Caki2 (cell line): ENCODE data around the gene SEMA3B. TPM values are rescaled to one million over a fixed set of nuclear protein-coding genes. Genes with fewer than 3 reads are reported as not detected.
"Not testable (repeated sequence)": the region's sequence is repeated elsewhere in the genome, so short reads cannot be mapped to it uniquely, and the experiment has no call there.

Source experiments
- DNase-seq: peaks from one replicate; pipeline ENCODE4 v3.0.0-alpha.2; 2015; ENCODE audit warnings: low read depth
- in situ Hi-C: cut with HindIII; loops from 2 replicates; pipeline ENCODE4 v1.10.0; 2016; ENCODE audit warnings: low sequenced_read_pairs, low pct_unique_long_range_greater_than_20kb, mixed read lengths
- total RNA-seq: library from RNA; depleted of rRNA; stranded (reverse); fragments of >200 nt; shearing (Covaris generic); gene quantifications from 2 replicates; pipeline ENCODE4 v1.2.3, GENCODE V29; 2014; ENCODE audit warnings: low replicate concordance

Gene SEMA3B
- total RNA-seq, 1 experiment from 2014 or later = 105 TPM

- in situ Hi-C loops = no loop called here
- DNase-seq = no peak
Measured at GRCh38 chr3:50236484-50237132, 32.3 kb upstream of the SEMA3B start.

- no peak for DNase-seq
- in situ Hi-C loops = no loop called here
Measured at GRCh38 chr3:50237133-50237651, 31.8 kb upstream of the SEMA3B start.

- in situ Hi-C loops = no loop called here
Measured at GRCh38 chr3:50237754-50238548, 31.0 kb upstream of the SEMA3B start.

GRCh38 chr3:50238549-50239026 lies 30.4 kb upstream of the SEMA3B start:
- in situ Hi-C loops = no loop called here
- peak; percentile 56 for DNase-seq

More at GRCh38 chr3:50237754-50238548, 31.0 kb upstream of the SEMA3B start:
- DNase-seq = peak; percentile 81

- in situ Hi-C loops = no loop called here
- DNase-seq = no peak
Measured at GRCh38 chr3:50239649-50240048, 29.3 kb upstream of the SEMA3B start.

- in situ Hi-C loops = no loop called here
- DNase-seq = no peak
Measured at GRCh38 chr3:50241163-50241562, 27.8 kb upstream of the SEMA3B start.

- DNase-seq = no peak
- in situ Hi-C loops = no loop called here
Measured at GRCh38 chr3:50241713-50242380, 27.1 kb upstream of the SEMA3B start.

- in situ Hi-C loops = no loop called here
- no peak for DNase-seq
Measured at GRCh38 chr3:50242381-50242770, 26.6 kb upstream of the SEMA3B start.

GRCh38 chr3:50242851-50243542 lies 25.9 kb upstream of the SEMA3B start:
- in situ Hi-C loops = no loop called here
- DNase-seq = no peak

- no peak for DNase-seq
- in situ Hi-C loops = no loop called here
Measured at GRCh38 chr3:50243543-50243895, 25.4 kb upstream of the SEMA3B start.

- in situ Hi-C loops, DNase-seq: not testable (repeated sequence)
Measured at GRCh38 chr3:50244813-50245212, 24.1 kb upstream of the SEMA3B start.

- no peak for DNase-seq
- in situ Hi-C loops = no loop called here
Measured at GRCh38 chr3:50245251-50245745, 23.6 kb upstream of the SEMA3B start.

GRCh38 chr3:50245831-50246516 lies 23.0 kb upstream of the SEMA3B start:
- DNase-seq = no peak
- in situ Hi-C loops = no loop called here

- in situ Hi-C loops = no loop called here
- DNase-seq = peak; percentile 84
Measured at GRCh38 chr3:50246517-50246954, 22.4 kb upstream of the SEMA3B start.

GRCh38 chr3:50248387-50248786 lies 20.6 kb upstream of the SEMA3B start:
- no peak for DNase-seq
- in situ Hi-C loops = no loop called here

GRCh38 chr3:50249457-50249856 lies 19.5 kb upstream of the SEMA3B start:
- DNase-seq = no peak
- in situ Hi-C loops = no loop called here

- DNase-seq = no peak
- in situ Hi-C loops = no loop called here
Measured at GRCh38 chr3:50250514-50250913, 18.4 kb upstream of the SEMA3B start.

- in situ Hi-C loops = no loop called here
- DNase-seq = peak; percentile 47
Measured at GRCh38 chr3:50251220-50251619, 17.7 kb upstream of the SEMA3B start.
